ENCODE measurements around the gene PLAC8L1.

Gene PLAC8L1

DNA sequence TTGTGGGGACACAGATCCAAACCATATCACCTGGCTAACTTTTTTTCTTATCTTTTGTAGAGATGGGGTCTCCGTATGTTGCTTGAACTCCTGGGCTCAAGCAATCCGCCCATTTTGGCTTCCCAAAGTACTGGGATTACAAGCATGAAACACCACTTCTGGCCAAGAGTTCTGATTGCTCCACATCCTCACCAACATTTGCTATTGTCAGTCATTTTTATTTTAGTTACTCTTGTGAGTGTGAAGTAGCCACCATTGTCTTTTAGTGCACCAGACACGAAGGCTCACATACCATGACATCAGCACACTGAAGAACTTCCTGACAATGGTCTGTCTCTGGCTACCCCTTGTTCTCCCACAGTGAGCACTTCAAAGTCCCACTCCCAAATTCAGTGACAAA is 17.3 kb downstream of the PLAC8L1 start:
- Histone ChIP-seq H3K36me3 (no peaks in the 10 kb centered on the region), H3K4me3 (ENCODE audit: low read depth, low read length) (no peak overlapping the region), H3K9me3 (ENCODE audit: severe bottlenecking) (no peaks in the 10 kb centered on the region), H3K27ac (no peak overlapping the region), H3K27me3 (ENCODE audit: insufficient read depth, low read depth, severe bottlenecking) (no peaks in the 10 kb centered on the region)
- DNase-seq, result no peak
- TF ChIP-seq, protein P1, sequence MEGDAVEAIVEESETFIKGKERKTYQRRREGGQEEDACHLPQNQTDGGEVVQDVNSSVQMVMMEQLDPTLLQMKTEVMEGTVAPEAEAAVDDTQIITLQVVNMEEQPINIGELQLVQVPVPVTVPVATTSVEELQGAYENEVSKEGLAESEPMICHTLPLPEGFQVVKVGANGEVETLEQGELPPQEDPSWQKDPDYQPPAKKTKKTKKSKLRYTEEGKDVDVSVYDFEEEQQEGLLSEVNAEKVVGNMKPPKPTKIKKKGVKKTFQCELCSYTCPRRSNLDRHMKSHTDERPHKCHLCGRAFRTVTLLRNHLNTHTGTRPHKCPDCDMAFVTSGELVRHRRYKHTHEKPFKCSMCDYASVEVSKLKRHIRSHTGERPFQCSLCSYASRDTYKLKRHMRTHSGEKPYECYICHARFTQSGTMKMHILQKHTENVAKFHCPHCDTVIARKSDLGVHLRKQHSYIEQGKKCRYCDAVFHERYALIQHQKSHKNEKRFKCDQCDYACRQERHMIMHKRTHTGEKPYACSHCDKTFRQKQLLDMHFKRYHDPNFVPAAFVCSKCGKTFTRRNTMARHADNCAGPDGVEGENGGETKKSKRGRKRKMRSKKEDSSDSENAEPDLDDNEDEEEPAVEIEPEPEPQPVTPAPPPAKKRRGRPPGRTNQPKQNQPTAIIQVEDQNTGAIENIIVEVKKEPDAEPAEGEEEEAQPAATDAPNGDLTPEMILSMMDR (IDR thresholded peaks at IDR 0.05; ENCODE audit: low read depth, low read length), result no peak

DNA sequence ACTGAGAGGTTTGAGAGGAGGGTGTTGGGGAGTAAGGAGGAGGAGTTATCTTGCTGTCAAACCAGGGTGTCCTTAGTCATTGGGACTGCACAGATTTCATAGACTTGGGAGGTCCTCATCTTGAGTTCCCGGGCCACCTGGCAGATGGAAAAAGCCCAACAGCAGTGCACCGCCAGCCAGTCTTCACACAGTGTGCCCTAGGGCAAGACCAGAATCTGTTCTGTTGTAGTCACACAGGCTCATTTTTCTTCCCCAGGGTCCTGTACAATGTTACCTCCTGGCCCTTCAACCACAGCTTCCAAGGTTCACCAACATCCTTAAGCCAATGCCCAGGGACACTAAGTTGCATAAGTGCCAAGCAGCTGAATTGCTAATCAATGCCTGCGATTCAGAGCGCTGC is 21.0 kb downstream of the PLAC8L1 start:
- no peaks in the 10 kb centered on the region for H3K27me3 ChIP-seq (ENCODE audit: insufficient read depth, low read depth, severe bottlenecking)
- TF ChIP-seq, protein P1 (IDR thresholded peaks at IDR 0.05; ENCODE audit: low read depth, low read length), result no peak
- no peak overlapping the region for H3K4me3 ChIP-seq (ENCODE audit: low read depth, low read length)
- no peaks in the 10 kb centered on the region for H3K36me3 ChIP-seq
- no peak overlapping the region for H3K27ac ChIP-seq
- no peak for DNase-seq
- no peaks in the 10 kb centered on the region for H3K9me3 ChIP-seq (ENCODE audit: severe bottlenecking)

DNA sequence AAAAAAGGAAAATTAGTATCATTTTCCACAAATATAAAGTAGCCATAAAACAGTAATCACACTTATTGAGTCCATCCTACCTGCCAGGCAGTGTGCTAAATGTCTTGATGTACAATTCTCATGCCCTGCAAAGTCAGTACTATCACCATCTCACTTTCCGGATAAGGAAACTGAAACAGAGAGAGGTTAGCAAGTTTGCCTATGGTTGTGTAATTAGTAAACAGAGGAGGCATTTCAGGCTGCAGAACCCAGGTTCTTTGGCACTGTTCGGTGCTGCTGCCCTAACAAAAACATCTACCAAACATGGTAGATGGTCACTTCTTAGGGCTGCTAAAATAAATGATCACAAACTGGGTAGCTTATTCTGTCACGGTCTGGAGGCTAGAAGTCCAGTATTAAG is 22.6 kb downstream of the PLAC8L1 start:
- DNase-seq, result no peak
- no peaks in the 10 kb centered on the region for H3K27me3 ChIP-seq (ENCODE audit: insufficient read depth, low read depth, severe bottlenecking)
- H3K27ac ChIP-seq, result no peak overlapping the region
- H3K4me3 ChIP-seq (ENCODE audit: low read depth, low read length), result no peak overlapping the region
- no peaks in the 10 kb centered on the region for H3K36me3 ChIP-seq
- TF ChIP-seq, protein P1 (IDR thresholded peaks at IDR 0.05; ENCODE audit: low read depth, low read length), result no peak
- no peaks in the 10 kb centered on the region for H3K9me3 ChIP-seq (ENCODE audit: severe bottlenecking)

DNA sequence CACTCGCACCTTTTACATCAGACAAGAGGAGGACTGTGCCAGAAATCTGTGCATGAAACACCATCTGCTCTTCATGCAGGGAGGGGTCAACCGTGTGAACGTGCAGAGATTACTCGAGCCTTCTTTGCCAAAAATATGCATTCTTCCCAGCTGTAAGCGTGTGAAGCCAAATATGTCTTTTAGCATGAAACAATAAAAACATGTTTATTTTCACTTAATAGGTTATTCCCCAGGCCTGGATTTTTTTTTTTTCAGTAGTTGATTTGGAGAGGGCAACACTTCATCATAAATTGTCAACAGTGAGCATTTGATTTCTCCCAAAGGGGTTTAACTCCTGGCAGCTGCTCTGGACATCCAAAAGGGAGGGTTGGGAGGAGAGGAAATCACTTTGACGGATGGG is 23.8 kb downstream of the PLAC8L1 start:
- H3K27ac ChIP-seq, result no peak overlapping the region
- TF ChIP-seq, protein P1 (IDR thresholded peaks at IDR 0.05; ENCODE audit: low read depth, low read length), result no peak
- H3K4me3 ChIP-seq (ENCODE audit: low read depth, low read length), result no peak overlapping the region
- no peaks in the 10 kb centered on the region for H3K36me3 ChIP-seq
- no peaks in the 10 kb centered on the region for H3K27me3 ChIP-seq (ENCODE audit: insufficient read depth, low read depth, severe bottlenecking)
- DNase-seq, result no peak
- H3K9me3 ChIP-seq (ENCODE audit: severe bottlenecking), result no peaks in the 10 kb centered on the region

DNA sequence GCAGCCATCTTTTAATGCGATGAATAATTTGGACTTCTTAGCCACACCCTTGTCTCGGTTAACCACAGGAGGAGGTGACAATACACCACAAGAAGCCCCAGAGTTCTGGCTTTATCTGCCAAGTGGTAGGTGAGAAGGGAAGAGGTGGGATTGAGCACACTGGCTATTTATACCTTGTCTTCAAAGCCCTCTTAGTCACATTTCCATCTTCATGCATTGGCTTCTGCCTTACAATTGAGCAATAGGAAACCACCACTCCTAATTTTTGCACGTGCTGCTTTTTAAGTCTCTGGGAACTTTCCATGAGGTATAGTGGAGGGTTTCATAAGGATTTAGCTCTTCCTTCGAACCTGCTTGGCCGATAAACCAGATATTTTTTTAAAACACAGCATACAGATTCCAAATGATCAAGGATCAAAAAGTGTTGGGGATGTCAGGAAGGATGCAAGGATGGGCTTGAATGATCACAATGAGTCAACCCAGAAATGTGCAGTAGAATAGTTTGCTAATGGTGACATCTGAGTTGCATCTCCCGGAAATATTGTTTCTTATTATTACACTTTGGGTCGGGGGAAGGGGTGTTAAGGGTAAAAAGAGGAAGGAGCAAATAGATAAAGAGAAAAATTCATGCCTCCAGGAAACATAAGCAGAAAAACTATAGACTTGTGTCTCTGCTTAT is 25.5 kb downstream of the PLAC8L1 start:
- Histone ChIP-seq H3K4me3 (ENCODE audit: low read depth, low read length) (no peak overlapping the region), H3K9me3 (ENCODE audit: severe bottlenecking) (no peaks in the 10 kb centered on the region), H3K36me3 (no peaks in the 10 kb centered on the region), H3K27me3 (ENCODE audit: insufficient read depth, low read depth, severe bottlenecking) (no peaks in the 10 kb centered on the region), H3K27ac (no peak overlapping the region)
- DNase-seq, result no peak
- TF ChIP-seq, protein P1 (IDR thresholded peaks at IDR 0.05; ENCODE audit: low read depth, low read length), result no peak

DNA sequence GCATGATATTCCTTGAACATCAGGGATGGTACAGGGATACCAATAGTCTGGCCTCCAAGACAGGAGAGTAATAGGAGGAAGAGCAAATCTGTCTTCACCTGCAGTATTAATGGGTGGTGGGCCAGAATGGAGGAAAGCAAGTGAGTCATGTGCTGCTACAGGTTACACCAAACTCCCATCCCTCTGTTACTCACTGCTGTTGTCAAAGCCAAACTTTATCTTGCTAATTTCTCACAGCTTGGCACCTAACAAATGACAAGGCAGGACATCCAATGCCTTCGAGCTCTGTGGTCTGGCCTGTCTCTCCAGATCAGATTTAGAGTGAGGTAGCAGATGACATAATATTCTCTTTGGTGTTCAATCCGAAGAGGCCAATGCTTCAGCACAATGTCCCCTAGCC is 26.8 kb downstream of the PLAC8L1 start:
- H3K9me3 ChIP-seq (ENCODE audit: severe bottlenecking), result no peaks in the 10 kb centered on the region
- no peak overlapping the region for H3K4me3 ChIP-seq (ENCODE audit: low read depth, low read length)
- no peaks in the 10 kb centered on the region for H3K27me3 ChIP-seq (ENCODE audit: insufficient read depth, low read depth, severe bottlenecking)
- no peak for DNase-seq
- H3K36me3 ChIP-seq, result no peaks in the 10 kb centered on the region
- H3K27ac ChIP-seq, result no peak overlapping the region
- TF ChIP-seq, protein P1 (IDR thresholded peaks at IDR 0.05; ENCODE audit: low read depth, low read length), result no peak

All from WERI-Rb-1 (cell line).